ENCODE measurements around the gene SHOX.

SHOX gene

GRCh38 chrX:630007-630611 is 482 bp upstream of the SHOX start:
- Histone ChIP-seq H3K4me3 (ENCODE audit: low read depth in 1 of 2, low read length in 1 of 2) (no peak overlapping the region), H3K4me1 (ENCODE audit: control insufficient read depth in 1 of 2, insufficient read depth in 1 of 2, low read depth in 1 of 2, low read length in 1 of 2) (no peaks in the 10 kb centered on the region), H3K27me3 (peaks cover 86% of the 10 kb centered on the region), H3K36me3 (no peaks in the 10 kb centered on the region), H3K9me3 (no peaks in the 10 kb centered on the region), H3K27ac (no peak overlapping the region)
- no peak for TF ChIP-seq CTCF (IDR thresholded peaks at IDR 0.05)

DNA sequence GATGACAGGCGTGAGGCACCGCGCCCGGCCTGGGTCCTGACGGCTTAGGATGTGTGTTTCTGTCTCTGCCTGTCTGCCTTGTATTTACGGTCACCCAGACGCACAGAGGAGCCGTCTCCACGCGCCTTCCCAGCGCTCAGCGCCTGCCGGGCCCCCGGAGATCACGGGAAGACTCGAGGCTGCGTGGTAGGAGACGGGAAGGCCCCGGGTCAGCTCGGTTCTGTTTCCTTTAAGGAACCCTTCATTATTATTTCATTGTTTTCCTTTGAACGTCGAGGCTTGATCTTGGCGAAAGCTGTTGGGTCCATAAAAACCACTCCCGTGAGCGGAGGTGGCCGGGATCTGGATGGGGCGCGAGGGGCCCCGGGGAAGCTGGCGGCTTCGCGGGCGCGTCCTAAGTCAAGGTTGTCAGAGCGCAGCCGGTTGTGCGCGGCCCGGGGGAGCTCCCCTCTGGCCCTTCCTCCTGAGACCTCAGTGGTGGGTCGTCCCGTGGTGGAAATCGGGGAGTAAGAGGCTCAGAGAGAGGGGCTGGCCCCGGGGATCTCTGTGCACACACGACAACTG is 1.3 kb downstream of the SHOX start:
- no peak overlapping the region for H3K4me3 ChIP-seq (ENCODE audit: low read depth in 1 of 2, low read length in 1 of 2)
- no peaks in the 10 kb centered on the region for H3K9me3 ChIP-seq
- peaks cover 88% of the 10 kb centered on the region for H3K27me3 ChIP-seq
- TF ChIP-seq CTCF (IDR thresholded peaks at IDR 0.05), result no peak
- H3K4me1 ChIP-seq (ENCODE audit: control insufficient read depth in 1 of 2, insufficient read depth in 1 of 2, low read depth in 1 of 2, low read length in 1 of 2), result no peaks in the 10 kb centered on the region
- no peak overlapping the region for H3K27ac ChIP-seq
- no peaks in the 10 kb centered on the region for H3K36me3 ChIP-seq

GRCh38 chrX:632366-633042 is 1.9 kb downstream of the SHOX start:
- no peaks in the 10 kb centered on the region for H3K9me3 ChIP-seq
- H3K4me3 ChIP-seq (ENCODE audit: low read depth in 1 of 2, low read length in 1 of 2), result no peak overlapping the region
- H3K27me3 ChIP-seq, result peaks cover 88% of the 10 kb centered on the region
- no peak overlapping the region for H3K27ac ChIP-seq
- TF ChIP-seq CTCF (IDR thresholded peaks at IDR 0.05), result no peak
- no peaks in the 10 kb centered on the region for H3K36me3 ChIP-seq
- H3K4me1 ChIP-seq (ENCODE audit: control insufficient read depth in 1 of 2, insufficient read depth in 1 of 2, low read depth in 1 of 2, low read length in 1 of 2), result no peaks in the 10 kb centered on the region

DNA sequence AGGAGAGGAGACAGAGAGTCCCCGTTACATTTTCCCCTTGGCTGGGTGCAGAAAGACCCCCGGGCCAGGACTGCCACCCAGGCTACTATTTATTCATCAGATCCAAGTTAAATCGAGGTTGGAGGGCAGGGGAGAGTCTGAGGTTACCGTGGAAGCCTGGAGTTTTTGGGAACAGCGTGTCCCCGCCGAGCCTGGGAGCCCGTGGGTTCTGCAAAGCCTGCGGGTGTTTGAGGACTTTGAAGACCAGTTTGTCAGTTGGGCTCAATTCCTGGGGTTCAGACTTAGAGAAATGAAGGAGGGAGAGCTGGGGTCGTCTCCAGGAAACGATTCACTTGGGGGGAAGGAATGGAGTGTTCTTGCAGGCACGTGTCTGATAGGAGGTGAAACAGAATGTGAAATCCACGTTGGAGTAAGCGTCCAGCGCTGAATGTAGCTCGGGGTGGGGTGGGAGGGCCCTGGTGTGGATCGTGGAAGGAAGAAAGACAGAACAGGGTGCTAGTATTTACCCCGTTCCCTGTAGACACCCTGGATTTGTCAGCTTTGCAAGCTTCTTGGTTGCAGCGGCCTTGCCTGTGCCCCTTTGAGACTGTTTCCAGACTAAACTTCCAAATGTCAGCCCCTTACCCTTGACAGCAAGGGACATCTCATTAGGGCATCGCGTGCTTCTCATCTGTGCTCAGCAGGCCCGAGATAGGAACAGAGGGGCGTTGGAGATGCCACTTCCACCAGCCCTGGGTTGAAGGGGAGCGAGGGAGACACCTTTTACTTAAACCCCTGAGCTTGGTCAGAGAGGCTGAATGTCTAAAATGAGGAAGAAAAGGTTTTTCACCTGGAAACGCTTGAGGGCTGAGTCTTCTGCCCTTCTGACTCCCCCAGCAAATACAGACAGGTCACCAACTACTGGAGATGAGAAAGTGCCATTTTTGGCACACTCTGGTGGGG is 2.7 kb downstream of the SHOX start:
- H3K27ac ChIP-seq, result no peak overlapping the region
- no peaks in the 10 kb centered on the region for H3K36me3 ChIP-seq
- TF ChIP-seq CTCF (IDR thresholded peaks at IDR 0.05), result no peak
- H3K27me3 ChIP-seq, result peaks cover 88% of the 10 kb centered on the region
- H3K4me3 ChIP-seq (ENCODE audit: low read depth in 1 of 2, low read length in 1 of 2), result no peak overlapping the region
- no peaks in the 10 kb centered on the region for H3K9me3 ChIP-seq
- no peaks in the 10 kb centered on the region for H3K4me1 ChIP-seq (ENCODE audit: control insufficient read depth in 1 of 2, insufficient read depth in 1 of 2, low read depth in 1 of 2, low read length in 1 of 2)

Data from neutrophil (primary cell).